ENCODE data around the gene ZBTB1. TPM values are rescaled to one million over a fixed set of nuclear protein-coding genes. Genes with fewer than 3 reads are reported as not detected.
A peak's percentile ranks its signal among the peaks of the same experiment; 100 is the strongest.

ZBTB1 gene
- total RNA-seq, 2 donors from 2014 or later, result 37.9 to 43.3 TPM

DNA sequence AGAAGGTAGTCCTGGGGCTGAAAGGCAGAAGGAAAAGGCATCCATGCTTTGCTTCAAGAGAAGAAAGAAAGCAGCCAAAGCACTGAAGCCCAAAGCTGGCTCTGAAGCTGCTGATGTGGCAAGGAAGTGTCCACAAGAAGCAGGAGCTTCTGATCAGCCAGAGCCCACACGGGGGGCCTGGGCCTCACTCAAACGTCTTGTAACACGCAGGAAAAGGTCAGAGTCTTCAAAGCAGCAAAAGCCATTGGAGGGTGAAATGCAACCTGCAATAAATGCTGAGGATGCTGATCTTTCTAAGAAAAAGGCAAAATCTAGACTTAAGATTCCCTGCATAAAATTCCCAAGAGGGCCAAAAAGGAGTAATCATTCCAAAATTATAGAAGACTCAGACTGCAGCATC is 36.1 kb upstream of the ZBTB1 start:
- Histone ChIP-seq H3K9me3 (no peaks in the 10 kb centered on the region), H3K36me3 (no peaks in the 10 kb centered on the region), H3K27ac (peak overlapping the region in 1 of 2 donors; percentile 2), H3K4me1 (ENCODE audit: control insufficient read depth in 1 of 2, low read depth in 2 of 2) (peaks cover 3 to 5% of the 10 kb centered on the region in 2 donors), H3K27me3 (replicated peaks; ENCODE audit: insufficient read depth) (no peaks in the 10 kb centered on the region), H3K4me3 (no peak overlapping the region)
- DNase-seq (ENCODE audit: low spot score) (no peak), ATAC-seq (ENCODE audit: insufficient number of reproducible peaks, low FRiP score, low read depth) (no peak)
- TF ChIP-seq, protein P1, sequence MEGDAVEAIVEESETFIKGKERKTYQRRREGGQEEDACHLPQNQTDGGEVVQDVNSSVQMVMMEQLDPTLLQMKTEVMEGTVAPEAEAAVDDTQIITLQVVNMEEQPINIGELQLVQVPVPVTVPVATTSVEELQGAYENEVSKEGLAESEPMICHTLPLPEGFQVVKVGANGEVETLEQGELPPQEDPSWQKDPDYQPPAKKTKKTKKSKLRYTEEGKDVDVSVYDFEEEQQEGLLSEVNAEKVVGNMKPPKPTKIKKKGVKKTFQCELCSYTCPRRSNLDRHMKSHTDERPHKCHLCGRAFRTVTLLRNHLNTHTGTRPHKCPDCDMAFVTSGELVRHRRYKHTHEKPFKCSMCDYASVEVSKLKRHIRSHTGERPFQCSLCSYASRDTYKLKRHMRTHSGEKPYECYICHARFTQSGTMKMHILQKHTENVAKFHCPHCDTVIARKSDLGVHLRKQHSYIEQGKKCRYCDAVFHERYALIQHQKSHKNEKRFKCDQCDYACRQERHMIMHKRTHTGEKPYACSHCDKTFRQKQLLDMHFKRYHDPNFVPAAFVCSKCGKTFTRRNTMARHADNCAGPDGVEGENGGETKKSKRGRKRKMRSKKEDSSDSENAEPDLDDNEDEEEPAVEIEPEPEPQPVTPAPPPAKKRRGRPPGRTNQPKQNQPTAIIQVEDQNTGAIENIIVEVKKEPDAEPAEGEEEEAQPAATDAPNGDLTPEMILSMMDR (IDR thresholded peaks at IDR 0.05), result no peak

DNA sequence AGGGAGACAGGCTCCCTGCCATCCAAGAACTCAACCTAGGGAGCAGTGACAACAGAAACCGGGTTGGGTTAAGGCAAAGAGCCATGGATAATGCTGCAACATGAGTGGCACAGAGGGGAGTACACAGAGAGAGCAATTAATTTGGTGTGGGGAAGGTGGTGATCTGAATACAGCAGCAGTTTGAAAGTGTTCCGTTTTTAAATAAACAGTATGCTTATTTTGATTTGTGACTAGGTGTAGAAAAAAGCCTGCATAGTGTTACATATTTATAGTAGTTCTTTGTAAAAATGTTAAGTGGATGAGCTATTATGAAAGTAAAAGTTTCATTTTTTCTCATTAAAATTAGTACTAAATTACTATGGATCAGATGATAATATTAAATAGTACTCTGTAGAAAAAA is 30.5 kb upstream of the ZBTB1 start:
- ATAC-seq (ENCODE audit: insufficient number of reproducible peaks, low FRiP score, low read depth) (no peak), DNase-seq (ENCODE audit: low spot score) (no peak)
- Histone ChIP-seq H3K4me3 (no peak overlapping the region), H3K27me3 (replicated peaks; ENCODE audit: insufficient read depth) (no peaks in the 10 kb centered on the region), H3K36me3 (no peaks in the 10 kb centered on the region), H3K27ac (no peak overlapping the region), H3K4me1 (ENCODE audit: control insufficient read depth in 1 of 2, low read depth in 2 of 2) (no peaks in the 10 kb centered on the region), H3K9me3 (no peaks in the 10 kb centered on the region)
- TF ChIP-seq, protein P1 (IDR thresholded peaks at IDR 0.05), result no peak

DNA sequence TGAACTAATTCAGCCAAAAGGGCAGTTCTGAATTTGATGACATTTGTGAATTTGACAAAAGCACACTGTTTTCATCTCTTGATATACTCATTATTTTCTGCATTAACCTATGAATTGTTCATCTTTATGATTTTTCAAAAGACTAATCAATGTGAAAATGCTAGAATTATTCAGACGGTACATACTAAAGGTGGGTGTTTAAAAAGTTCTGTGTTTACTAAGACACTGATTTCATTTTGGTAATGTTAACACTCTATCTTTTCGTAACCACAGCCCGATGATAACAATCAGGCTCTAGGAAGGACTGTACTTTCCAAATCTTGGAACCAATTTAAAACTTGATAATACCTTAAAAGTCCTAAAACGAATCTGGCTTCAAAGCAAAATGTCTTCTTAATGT is 29.9 kb upstream of the ZBTB1 start:
- TF ChIP-seq, protein P1 (IDR thresholded peaks at IDR 0.05), result no peak

DNA sequence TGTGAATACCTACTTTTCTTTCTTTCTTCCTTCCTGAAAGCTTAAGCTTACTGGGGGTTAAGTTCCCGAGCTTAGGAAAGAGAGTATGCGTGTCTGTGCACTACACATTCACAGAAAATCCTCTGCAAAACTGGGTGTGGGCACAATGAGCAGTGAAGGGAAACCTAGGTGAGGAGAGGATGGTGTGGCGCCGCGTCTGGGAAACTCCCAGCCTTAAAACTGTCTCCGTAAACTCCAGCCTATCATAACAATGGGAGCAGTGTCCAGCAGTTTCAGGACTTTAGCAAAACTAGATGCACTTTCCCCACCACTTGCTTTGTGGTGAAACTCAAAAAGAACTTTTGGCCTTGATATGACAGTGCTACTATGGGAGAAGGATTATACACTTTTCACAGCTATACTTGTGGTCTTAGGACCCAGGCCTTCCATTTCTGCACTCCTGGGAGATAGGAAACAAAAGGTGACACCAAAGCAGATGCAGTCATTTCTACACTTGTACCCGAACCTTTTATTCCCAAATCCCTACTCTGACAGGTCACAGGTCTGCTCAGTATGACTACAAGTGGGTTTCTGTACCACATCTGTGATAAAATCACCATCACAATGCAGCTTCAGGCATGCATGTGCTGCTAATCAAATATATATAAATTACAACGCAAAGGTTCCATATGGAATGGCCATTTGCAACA is 28.8 kb upstream of the ZBTB1 start:
- no peak for DNase-seq (ENCODE audit: low spot score)
- TF ChIP-seq, protein P1 (IDR thresholded peaks at IDR 0.05), result no peak

More for the DNA sequence above, 29.9 kb upstream of the ZBTB1 start:
- ATAC-seq (ENCODE audit: insufficient number of reproducible peaks, low FRiP score, low read depth) (no peak), DNase-seq (ENCODE audit: low spot score) (no peak)
- Histone ChIP-seq H3K27me3 (replicated peaks; ENCODE audit: insufficient read depth) (no peaks in the 10 kb centered on the region), H3K27ac (no peak overlapping the region), H3K9me3 (no peaks in the 10 kb centered on the region), H3K4me1 (ENCODE audit: control insufficient read depth in 1 of 2, low read depth in 2 of 2) (no peaks in the 10 kb centered on the region), H3K4me3 (no peak overlapping the region), H3K36me3 (no peaks in the 10 kb centered on the region)

DNA sequence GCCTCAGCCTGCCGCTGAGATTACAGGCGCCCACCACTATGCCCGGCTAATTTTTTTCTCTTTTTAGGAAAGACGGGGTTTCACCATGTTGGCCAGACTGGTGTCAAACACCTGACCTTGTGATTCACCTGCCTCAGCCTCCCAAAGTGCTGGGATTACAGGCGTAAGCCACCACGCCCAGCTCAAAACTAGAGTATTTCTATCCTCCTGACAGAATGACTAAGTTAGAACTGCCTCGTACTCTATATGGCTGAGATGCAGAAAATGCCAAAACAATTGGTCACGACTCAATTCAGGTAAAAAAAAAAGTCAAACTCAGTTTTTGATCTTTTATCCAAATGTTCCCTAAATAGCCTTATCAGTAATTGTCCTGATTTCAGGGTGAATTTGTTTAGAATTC is 28.1 kb upstream of the ZBTB1 start:
- DNase-seq (ENCODE audit: low spot score), result no peak
- no peaks in the 10 kb centered on the region for H3K27me3 ChIP-seq (replicated peaks; ENCODE audit: insufficient read depth)
- no peak overlapping the region for H3K27ac ChIP-seq
- no peak overlapping the region for H3K4me3 ChIP-seq
- TF ChIP-seq, protein P1 (IDR thresholded peaks at IDR 0.05), result no peak
- no peak for ATAC-seq (ENCODE audit: insufficient number of reproducible peaks, low FRiP score, low read depth)
- no peaks in the 10 kb centered on the region for H3K9me3 ChIP-seq
- no peaks in the 10 kb centered on the region for H3K4me1 ChIP-seq (ENCODE audit: control insufficient read depth in 1 of 2, low read depth in 2 of 2)
- no peaks in the 10 kb centered on the region for H3K36me3 ChIP-seq

More for the DNA sequence above, 28.8 kb upstream of the ZBTB1 start:
- no peaks in the 10 kb centered on the region for H3K36me3 ChIP-seq
- no peaks in the 10 kb centered on the region for H3K4me1 ChIP-seq (ENCODE audit: control insufficient read depth in 1 of 2, low read depth in 2 of 2)
- no peaks in the 10 kb centered on the region for H3K9me3 ChIP-seq
- H3K27me3 ChIP-seq (replicated peaks; ENCODE audit: insufficient read depth), result no peaks in the 10 kb centered on the region
- no peak overlapping the region for H3K27ac ChIP-seq
- H3K4me3 ChIP-seq, result no peak overlapping the region
- ATAC-seq (ENCODE audit: insufficient number of reproducible peaks, low FRiP score, low read depth), result no peak
